Keratinocyte (primary cell): ENCODE results near the gene CYB5R4. TPM values are rescaled to one million over a fixed set of nuclear protein-coding genes. Genes with fewer than 3 reads are reported as not detected.

Experiments used
- DNase-seq: peaks from one replicate; pipeline ENCODE4 v3.0.0-alpha.2; 2011; ENCODE audit warnings: low read depth, missing footprints, low spot score
- FAIRE-seq: peaks from 2 replicates; lab custom pipeline; 2011; peaks lifted over from hg19 to GRCh38; lab: Jason Lieb, UNC
- H2AFZ ChIP-seq: 2 replicates; pipeline ENCODE4 v1.6.0; 2012; ENCODE audit warnings: low read length, control low read depth, inconsistent platforms; ENCODE audit not compliant: control insufficient read depth
- H3K27ac ChIP-seq: 2 replicates; pipeline ENCODE4 v1.5.1; 2011; ENCODE audit warnings: low read length; ENCODE audit not compliant: control insufficient read depth, insufficient read depth
- H3K27me3 ChIP-seq: 3 replicates; pipeline ENCODE4 v1.6.0; 2011; ENCODE audit warnings: low read length; ENCODE audit not compliant: control insufficient read depth, insufficient read depth; ENCODE audit errors: extremely low read depth
- H3K36me3 ChIP-seq, 2 experiments: 2 replicates in 1 of 2; 3 replicates in 1 of 2; pipeline ENCODE4 v1.5.1; 2011; ENCODE audit warnings: low read length in 2 of 2, mild to moderate bottlenecking in 1 of 2; ENCODE audit not compliant: control insufficient read depth in 2 of 2, insufficient read depth in 2 of 2; ENCODE audit errors: extremely low read depth in 1 of 2
- H3K4me1 ChIP-seq: 3 replicates; pipeline ENCODE4 v1.5.1; 2011; ENCODE audit warnings: low read length; ENCODE audit not compliant: control insufficient read depth, insufficient read depth; ENCODE audit errors: extremely low read depth
- H3K4me2 ChIP-seq: 3 replicates; pipeline ENCODE4 v1.6.0; 2011; ENCODE audit warnings: low read depth, low read length; ENCODE audit not compliant: control insufficient read depth, insufficient read depth; ENCODE audit errors: extremely low read depth
- H3K4me3 ChIP-seq, 3 experiments: fragments of 200-600 bp in 1 of 3; sonication (generic) in 1 of 3; 2 replicates in 2 of 3; 3 replicates in 1 of 3; pipeline ENCODE4 v1.5.1; 2011 to 2016; ENCODE audit warnings: low read length in 3 of 3, mild to moderate bottlenecking in 3 of 3, control low read depth in 2 of 3, inconsistent platforms in 1 of 3, low read depth in 1 of 3, mixed read lengths in 1 of 3, mixed run types in 1 of 3, moderate library complexity in 1 of 3; ENCODE audit not compliant: control insufficient read depth in 2 of 3, insufficient read depth in 2 of 3; ENCODE audit errors: extremely low read depth in 1 of 3
- H3K79me2 ChIP-seq: 2 replicates; pipeline ENCODE4 v1.6.0; 2012; ENCODE audit warnings: low read length; ENCODE audit not compliant: control insufficient read depth, insufficient read depth
- H3K9ac ChIP-seq: 3 replicates; pipeline ENCODE4 v1.6.0; 2011; ENCODE audit warnings: low read length; ENCODE audit not compliant: control insufficient read depth, insufficient read depth; ENCODE audit errors: extremely low read depth
- H3K9me1 ChIP-seq: 3 replicates; pipeline ENCODE4 v1.6.0; 2011; ENCODE audit warnings: low read length; ENCODE audit not compliant: control insufficient read depth, insufficient read depth; ENCODE audit errors: extremely low read depth
- H3K9me3 ChIP-seq: 2 replicates; pipeline ENCODE4 v1.5.1; 2012; ENCODE audit warnings: low read depth, low read length; ENCODE audit not compliant: control insufficient read depth
- H4K20me1 ChIP-seq: 3 replicates; pipeline ENCODE4 v1.6.0; 2011; ENCODE audit warnings: low read length; ENCODE audit not compliant: control insufficient read depth, insufficient read depth; ENCODE audit errors: extremely low read depth
- EZH2 ChIP-seq: IDR thresholded peaks from one replicate; pipeline ENCODE4 v1.6.1; 2012; ENCODE audit warnings: inconsistent platforms, mild to moderate bottlenecking, low read length, moderate library complexity
- dilution Hi-C: fragments of 300-500 bp; cut with MboI; formaldehyde crosslinking; loops from one replicate; pipeline ENCODE4 v1.7.0; 2020; ENCODE audit warnings: low sequenced_read_pairs; ENCODE audit not compliant: extremely low pct_ligation_motif_present
- polyA plus RNA-seq, 5 experiments: library from polyadenylated mRNA; depleted of rRNA in 3 of 5; stranded (reverse) in 3 of 5; stranded (forward) in 1 of 5; unstranded in 1 of 5; fragments of >200 nt; gene quantifications; 1 replicate in 1 of 5; 2 replicates in 3 of 5; 3 replicates in 1 of 5; pipeline versions ENCODE4 v1.2.1 to v1.2.3, GENCODE V29; 2011 to 2012; ENCODE audit warnings: missing spikeins in 2 of 5, low read depth in 1 of 5, low replicate concordance in 1 of 5
- TF ChIP-seq, protein P1 (sequence below), 3 experiments: IDR thresholded peaks in 1 of 3; conservative IDR thresholded peaks in 1 of 3; optimal IDR thresholded peaks in 1 of 3; 2 replicates in 2 of 3; 3 replicates in 1 of 3; pipeline versions ENCODE3 to v1.5.1; 2011; ENCODE audit warnings: low read length in 3 of 3, mild to moderate bottlenecking in 3 of 3, moderate library complexity in 2 of 3, control low read depth in 1 of 3, inconsistent platforms in 1 of 3; ENCODE audit not compliant: insufficient read depth in 2 of 3; ENCODE audit errors: extremely low read depth in 1 of 3

Gene CYB5R4
- polyA plus RNA-seq, 1 donor (not counting 4 experiments of a cell fraction or from before 2014, with no cell fraction given): 14.0 TPM

DNA sequence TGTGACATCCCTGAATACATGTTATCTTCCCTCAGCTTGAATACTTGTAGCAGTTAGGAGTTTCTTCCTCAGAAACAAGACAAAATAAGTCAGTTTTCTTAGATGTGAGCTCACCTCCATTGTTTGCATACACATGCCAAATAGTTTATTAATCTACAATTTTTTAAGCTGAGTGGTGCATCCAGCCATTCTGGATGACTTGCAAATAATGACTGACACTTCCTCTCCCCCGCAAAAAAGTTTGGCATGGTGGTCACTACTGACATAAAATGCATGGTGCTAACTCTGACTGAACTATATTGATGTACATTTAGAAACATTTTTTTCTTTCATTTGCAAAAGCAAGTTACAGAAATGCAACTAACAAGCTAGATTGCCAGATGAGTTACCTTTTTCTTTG is 55.5 kb downstream of the CYB5R4 start:
- dilution Hi-C loops: no loop called here
- H4K20me1 ChIP-seq: no peaks in the 10 kb centered on the region
- no peaks in the 10 kb centered on the region for H3K9me3 ChIP-seq
- no peaks in the 10 kb centered on the region for H3K79me2 ChIP-seq
- FAIRE-seq (no peak), DNase-seq (no peak)
- H3K36me3 ChIP-seq: no peaks in the 10 kb centered on the region
- H3K27me3 ChIP-seq: no peaks in the 10 kb centered on the region
- H3K4me2 ChIP-seq: no peak overlapping the region
- H3K4me3 ChIP-seq: no peak overlapping the region
- no peak overlapping the region for H3K27ac ChIP-seq
- H3K9me1 ChIP-seq: no peaks in the 10 kb centered on the region
- TF ChIP-seq EZH2: no peak
- TF ChIP-seq, protein P1, sequence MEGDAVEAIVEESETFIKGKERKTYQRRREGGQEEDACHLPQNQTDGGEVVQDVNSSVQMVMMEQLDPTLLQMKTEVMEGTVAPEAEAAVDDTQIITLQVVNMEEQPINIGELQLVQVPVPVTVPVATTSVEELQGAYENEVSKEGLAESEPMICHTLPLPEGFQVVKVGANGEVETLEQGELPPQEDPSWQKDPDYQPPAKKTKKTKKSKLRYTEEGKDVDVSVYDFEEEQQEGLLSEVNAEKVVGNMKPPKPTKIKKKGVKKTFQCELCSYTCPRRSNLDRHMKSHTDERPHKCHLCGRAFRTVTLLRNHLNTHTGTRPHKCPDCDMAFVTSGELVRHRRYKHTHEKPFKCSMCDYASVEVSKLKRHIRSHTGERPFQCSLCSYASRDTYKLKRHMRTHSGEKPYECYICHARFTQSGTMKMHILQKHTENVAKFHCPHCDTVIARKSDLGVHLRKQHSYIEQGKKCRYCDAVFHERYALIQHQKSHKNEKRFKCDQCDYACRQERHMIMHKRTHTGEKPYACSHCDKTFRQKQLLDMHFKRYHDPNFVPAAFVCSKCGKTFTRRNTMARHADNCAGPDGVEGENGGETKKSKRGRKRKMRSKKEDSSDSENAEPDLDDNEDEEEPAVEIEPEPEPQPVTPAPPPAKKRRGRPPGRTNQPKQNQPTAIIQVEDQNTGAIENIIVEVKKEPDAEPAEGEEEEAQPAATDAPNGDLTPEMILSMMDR (optimal IDR thresholded peaks at IDR 0.05 in 1 of 3, IDR thresholded peaks at IDR 0.05 in 1 of 3, conservative IDR thresholded peaks at IDR 0.05 in 1 of 3; ENCODE audit: extremely low read depth in 1 of 3, insufficient read depth in 2 of 3, low read length in 3 of 3): no peak
- H3K9ac ChIP-seq: no peak overlapping the region
- no peaks in the 10 kb centered on the region for H3K4me1 ChIP-seq
- H2AFZ ChIP-seq: no peak overlapping the region

DNA sequence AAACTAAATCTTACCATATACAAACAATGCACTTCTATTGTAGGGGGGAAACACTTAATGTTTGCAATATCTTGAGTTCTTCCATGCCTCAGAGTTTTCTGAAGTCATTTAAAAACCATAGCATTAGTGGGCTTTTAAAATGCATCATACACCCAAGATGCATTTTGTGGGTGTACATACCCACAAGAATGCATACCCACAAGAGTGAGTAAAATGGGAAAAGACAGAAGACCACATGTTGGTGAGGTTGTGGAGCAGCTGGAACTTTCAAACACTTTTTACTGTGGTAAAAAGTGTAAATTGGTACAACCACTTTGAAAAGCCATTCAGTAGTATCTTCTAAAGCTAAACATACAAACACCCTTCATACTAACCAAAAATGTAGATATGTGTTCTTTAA is 57.5 kb downstream of the CYB5R4 start:
- H3K27me3 ChIP-seq: no peaks in the 10 kb centered on the region
- FAIRE-seq: no peak
- no peaks in the 10 kb centered on the region for H3K4me1 ChIP-seq
- dilution Hi-C loops: no loop called here
- H3K9ac ChIP-seq: no peak overlapping the region
- H2AFZ ChIP-seq: no peak overlapping the region
- no peak for DNase-seq
- no peak overlapping the region for H3K4me3 ChIP-seq
- H3K9me1 ChIP-seq: no peaks in the 10 kb centered on the region
- H3K36me3 ChIP-seq: no peaks in the 10 kb centered on the region
- H3K79me2 ChIP-seq: no peaks in the 10 kb centered on the region
- H3K4me2 ChIP-seq: no peak overlapping the region
- no peak overlapping the region for H3K27ac ChIP-seq
- H3K9me3 ChIP-seq: no peaks in the 10 kb centered on the region
- no peak for TF ChIP-seq EZH2
- TF ChIP-seq, protein P1 (optimal IDR thresholded peaks at IDR 0.05 in 1 of 3, IDR thresholded peaks at IDR 0.05 in 1 of 3, conservative IDR thresholded peaks at IDR 0.05 in 1 of 3; ENCODE audit: extremely low read depth in 1 of 3, insufficient read depth in 2 of 3, low read length in 3 of 3): no peak
- H4K20me1 ChIP-seq: no peaks in the 10 kb centered on the region
